Thoracic aorta (tissue), 2 donors: Measurements from ENCODE around the gene ELF5. TPM values are rescaled to one million over a fixed set of nuclear protein-coding genes. Genes with fewer than 3 reads are reported as not detected.

Experiments used
- ATAC-seq: fragments of 150-250 bp; one replicate; pipeline ENCODE4 v1.8.0; 2017; ENCODE audit warnings: low read depth; ENCODE audit not compliant: insufficient number of reproducible peaks, low FRiP score
- DNase-seq: peaks from one replicate; pipeline ENCODE4 v3.0.0-alpha.2; 2020; ENCODE audit warnings: low spot score
- H3K27ac ChIP-seq, 2 donors: fragments of 200-600 bp; sonication (generic); 1 replicate in 1 of 2; 2 replicates in 1 of 2; pipeline ENCODE4 v1.5.1; 2016; ENCODE audit warnings: mild to moderate bottlenecking in 2 of 2, moderate library complexity in 2 of 2
- H3K27me3 ChIP-seq: fragments of 200-600 bp; sonication (generic); replicated peaks from 2 replicates; pipeline ENCODE4 v1.6.0; 2016; ENCODE audit warnings: mild to moderate bottlenecking; ENCODE audit not compliant: insufficient read depth
- H3K36me3 ChIP-seq: fragments of 200-600 bp; sonication (generic); one replicate; pipeline ENCODE4 v1.5.1; 2016
- H3K4me1 ChIP-seq, 2 donors: fragments of 200-600 bp; sonication (generic); 1 replicate in 1 of 2; 2 replicates in 1 of 2; pipeline versions ENCODE4 v1.5.1 to v1.6.0; 2016; ENCODE audit warnings: low read depth in 2 of 2, mild to moderate bottlenecking in 1 of 2; ENCODE audit not compliant: control insufficient read depth in 1 of 2
- H3K4me3 ChIP-seq: fragments of 200-600 bp; sonication (generic); 2 replicates; pipeline ENCODE4 v1.5.1; 2016; ENCODE audit warnings: mild to moderate bottlenecking
- H3K9me3 ChIP-seq: fragments of 200-600 bp; sonication (generic); 2 replicates; pipeline ENCODE4 v1.5.1; 2016
- CTCF ChIP-seq: fragments of 200-600 bp; sonication (generic); IDR thresholded peaks from one replicate; pipeline ENCODE4 v1.5.1; 2019; ENCODE audit warnings: antibody characterized with exemption
- total RNA-seq, 2 donors: library from RNA; depleted of rRNA; stranded (reverse); fragments of >200 nt; gene quantifications; one replicate each; pipeline versions ENCODE4 v1.1.0 to v1.2.3, GENCODE V29; 2016

Gene ELF5
- total RNA-seq, 2 donors from 2014 or later, result not detected

GRCh38 chr11:34516247-34517040 is 2.9 kb upstream of the ELF5 start:
- H3K4me3 ChIP-seq, result no peak overlapping the region
- no peaks in the 10 kb centered on the region for H3K4me1 ChIP-seq
- no peaks in the 10 kb centered on the region for H3K36me3 ChIP-seq
- no peak overlapping the region for H3K27ac ChIP-seq
- TF ChIP-seq CTCF, result no peak
- ATAC-seq (no peak), DNase-seq (no peak)
- H3K9me3 ChIP-seq, result no peaks in the 10 kb centered on the region
- no peaks in the 10 kb centered on the region for H3K27me3 ChIP-seq

- ATAC-seq (no peak), DNase-seq (no peak)
- Histone ChIP-seq H3K36me3 (no peaks in the 10 kb centered on the region), H3K27me3 (no peaks in the 10 kb centered on the region), H3K4me3 (no peak overlapping the region), H3K27ac (no peak overlapping the region), H3K9me3 (no peaks in the 10 kb centered on the region), H3K4me1 (no peaks in the 10 kb centered on the region)
- no peak for TF ChIP-seq CTCF
Observed at GRCh38 chr11:34514597-34514996, 1.0 kb upstream of the ELF5 start.

- no peaks in the 10 kb centered on the region for H3K27me3 ChIP-seq
- no peak for DNase-seq
- no peak overlapping the region for H3K27ac ChIP-seq
- no peak for ATAC-seq
- peak; percentile 37 for TF ChIP-seq CTCF
- H3K4me3 ChIP-seq, result no peak overlapping the region
- no peaks in the 10 kb centered on the region for H3K4me1 ChIP-seq
- H3K36me3 ChIP-seq, result no peaks in the 10 kb centered on the region
- H3K9me3 ChIP-seq, result no peaks in the 10 kb centered on the region
Observed at GRCh38 chr11:34512840-34513681, 533 bp downstream of the ELF5 start.

DNA sequence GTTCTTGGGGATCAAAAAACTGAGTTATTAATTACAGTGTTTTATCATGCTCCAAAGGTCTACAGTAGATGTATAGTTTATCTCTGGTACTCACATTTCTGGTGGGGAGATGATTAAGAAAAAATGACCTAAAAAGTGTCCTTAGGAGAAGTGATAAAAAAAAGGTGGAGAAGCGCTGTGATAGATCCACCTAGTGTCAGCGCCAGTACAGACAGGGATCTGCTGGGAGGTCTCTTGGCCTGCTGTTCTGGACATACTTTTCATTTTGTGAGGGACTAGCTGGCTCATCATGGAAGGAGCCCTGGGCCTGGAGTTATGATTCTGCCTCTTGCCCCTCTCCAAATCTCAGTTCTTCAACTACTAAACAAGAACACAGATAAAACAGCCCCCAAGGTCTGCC is 2.9 kb downstream of the ELF5 start:
- H3K4me3 ChIP-seq, result no peak overlapping the region
- no peak for TF ChIP-seq CTCF
- H3K36me3 ChIP-seq, result no peaks in the 10 kb centered on the region
- no peaks in the 10 kb centered on the region for H3K9me3 ChIP-seq
- H3K27ac ChIP-seq, result no peak overlapping the region
- no peak for ATAC-seq
- H3K27me3 ChIP-seq, result no peaks in the 10 kb centered on the region
- no peaks in the 10 kb centered on the region for H3K4me1 ChIP-seq
- no peak for DNase-seq

DNA sequence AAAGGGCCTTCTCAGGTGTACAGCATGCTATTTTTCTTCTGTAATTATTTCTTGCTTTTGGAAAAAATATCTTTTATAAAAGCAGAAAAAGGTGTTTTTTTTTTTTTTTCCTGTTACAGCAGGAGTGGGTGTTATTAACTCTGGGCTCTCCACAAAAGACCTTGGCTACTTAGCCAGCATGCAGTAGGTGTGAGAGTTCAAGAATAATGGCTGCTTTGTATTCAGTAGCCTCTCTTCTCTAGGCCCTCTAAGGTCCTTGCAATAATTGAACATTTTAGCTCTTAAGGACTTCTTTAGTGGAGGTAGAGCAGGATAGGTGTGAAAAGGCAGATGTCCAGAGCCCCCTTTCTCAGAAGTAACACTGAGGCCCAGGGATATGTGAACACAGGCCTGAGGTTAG is 3.4 kb downstream of the ELF5 start:
- no peaks in the 10 kb centered on the region for H3K4me1 ChIP-seq
- no peaks in the 10 kb centered on the region for H3K36me3 ChIP-seq
- H3K9me3 ChIP-seq, result no peaks in the 10 kb centered on the region
- no peak for TF ChIP-seq CTCF
- ATAC-seq, result no peak
- no peaks in the 10 kb centered on the region for H3K27me3 ChIP-seq
- no peak for DNase-seq
- H3K27ac ChIP-seq, result no peak overlapping the region
- H3K4me3 ChIP-seq, result no peak overlapping the region
